KMS-11 (cell line): ENCODE results near the gene EEFSEC.
A peak's percentile ranks its signal among the peaks of the same experiment; 100 is the strongest.

Source experiments
- H2AFZ ChIP-seq: fragments of 200-600 bp; sonication (generic); 2 replicates; pipeline ENCODE4 v1.6.1; 2016; ENCODE audit warnings: antibody characterized with exemption, mixed run types, low read depth
- H3K27ac ChIP-seq: fragments of 200-600 bp; sonication (generic); 2 replicates; pipeline ENCODE4 v1.6.1; 2016; ENCODE audit warnings: mild to moderate bottlenecking, mixed run types
- H3K27me3 ChIP-seq: fragments of 200-600 bp; sonication (generic); 2 replicates; pipeline ENCODE4 v1.6.1; 2017; ENCODE audit warnings: mild to moderate bottlenecking, low read depth, mixed run types, moderate library complexity; ENCODE audit not compliant: insufficient read depth
- H3K36me3 ChIP-seq: fragments of 200-600 bp; sonication (generic); 2 replicates; pipeline ENCODE4 v1.6.1; 2017; ENCODE audit warnings: mild to moderate bottlenecking, mixed run types; ENCODE audit not compliant: insufficient read depth
- H3K4me1 ChIP-seq: fragments of 200-600 bp; sonication (generic); 2 replicates; pipeline ENCODE4 v1.6.1; 2016; ENCODE audit warnings: mild to moderate bottlenecking, low read depth, mixed run types; ENCODE audit not compliant: poor library complexity, severe bottlenecking
- H3K4me2 ChIP-seq: fragments of 200-600 bp; sonication (generic); 2 replicates; pipeline ENCODE4 v1.7.0; 2016; ENCODE audit warnings: mild to moderate bottlenecking, mixed run types
- H3K4me3 ChIP-seq: fragments of 200-600 bp; sonication (generic); IDR thresholded peaks from 2 replicates; pipeline ENCODE4 v1.6.1; 2017; ENCODE audit warnings: low read depth, low read length, mixed read lengths; ENCODE audit not compliant: insufficient read depth
- H3K79me2 ChIP-seq: fragments of 200-600 bp; sonication (generic); 2 replicates; pipeline ENCODE4 v1.6.1; 2016; ENCODE audit warnings: low read depth, mixed run types; ENCODE audit not compliant: insufficient read depth
- H3K9ac ChIP-seq: fragments of 200-600 bp; sonication (generic); 2 replicates; pipeline ENCODE4 v1.6.1; 2016; ENCODE audit warnings: mild to moderate bottlenecking, mixed run types
- H4K20me1 ChIP-seq: fragments of 200-600 bp; sonication (generic); 2 replicates; pipeline ENCODE4 v1.6.1; 2016; ENCODE audit warnings: mild to moderate bottlenecking, mixed run types; ENCODE audit not compliant: insufficient read depth
- CTCF ChIP-seq: fragments of 200-600 bp; sonication (generic); conservative IDR thresholded peaks from 2 replicates; pipeline ENCODE4 v1.6.1; 2017; ENCODE audit warnings: low read depth, mild to moderate bottlenecking, antibody characterized with exemption, low read length, moderate library complexity, mixed read lengths

EEFSEC gene

GRCh38 chr3:128435561-128435960, 282.3 kb downstream of the EEFSEC start:
- H3K9ac ChIP-seq: no peak overlapping the region
- no peak overlapping the region for H3K4me2 ChIP-seq

GRCh38 chr3:128436214-128436613, 282.9 kb downstream of the EEFSEC start:
- TF ChIP-seq CTCF: no peak
- no peak overlapping the region for H3K27ac ChIP-seq
- no peaks in the 10 kb centered on the region for H4K20me1 ChIP-seq
- H2AFZ ChIP-seq: no peak overlapping the region
- H3K27me3 ChIP-seq: peaks cover 28% of the 10 kb centered on the region; the same call in 1 of the 2 replicates
- no peaks in the 10 kb centered on the region for H3K79me2 ChIP-seq
- no peak overlapping the region for H3K4me2 ChIP-seq
- no peak overlapping the region for H3K4me3 ChIP-seq
- H3K9ac ChIP-seq: no peak overlapping the region
- no peaks in the 10 kb centered on the region for H3K36me3 ChIP-seq
- H3K4me1 ChIP-seq: no peaks in the 10 kb centered on the region

More at GRCh38 chr3:128435561-128435960, 282.3 kb downstream of the EEFSEC start:
- no peaks in the 10 kb centered on the region for H3K79me2 ChIP-seq
- H4K20me1 ChIP-seq: no peaks in the 10 kb centered on the region
- no peak overlapping the region for H2AFZ ChIP-seq
- peaks cover 23% of the 10 kb centered on the region; the same call in 1 of the 2 replicates for H3K27me3 ChIP-seq
- no peaks in the 10 kb centered on the region for H3K4me1 ChIP-seq
- TF ChIP-seq CTCF: no peak
- no peaks in the 10 kb centered on the region for H3K36me3 ChIP-seq
- no peak overlapping the region for H3K27ac ChIP-seq
- H3K4me3 ChIP-seq: no peak overlapping the region

GRCh38 chr3:128438488-128439072, 285.3 kb downstream of the EEFSEC start:
- peak; percentile 65 for TF ChIP-seq CTCF
- Histone ChIP-seq H2AFZ (no peak overlapping the region), H3K79me2 (no peaks in the 10 kb centered on the region), H4K20me1 (no peaks in the 10 kb centered on the region), H3K4me3 (no peak overlapping the region), H3K27me3 (peaks cover 27% of the 10 kb centered on the region), H3K27ac (no peak overlapping the region), H3K36me3 (no peaks in the 10 kb centered on the region), H3K4me2 (no peak overlapping the region), H3K4me1 (no peaks in the 10 kb centered on the region), H3K9ac (no peak overlapping the region)

GRCh38 chr3:128439226-128439625, 285.9 kb downstream of the EEFSEC start:
- Histone ChIP-seq H3K4me3 (no peak overlapping the region), H3K9ac (no peak overlapping the region), H3K79me2 (no peaks in the 10 kb centered on the region), H2AFZ (no peak overlapping the region), H4K20me1 (no peaks in the 10 kb centered on the region), H3K4me2 (no peak overlapping the region), H3K27ac (no peak overlapping the region), H3K27me3 (peaks cover 27% of the 10 kb centered on the region), H3K36me3 (no peaks in the 10 kb centered on the region), H3K4me1 (no peaks in the 10 kb centered on the region)
- no peak for TF ChIP-seq CTCF
